Measurements from ENCODE around the gene TRRAP.

- TF ChIP-seq CTCF (IDR thresholded peaks at IDR 0.05; ENCODE audit: insufficient read depth, low read length) (no peak), POLR2AphosphoS5 (IDR thresholded peaks at IDR 0.05; ENCODE audit: low read depth) (no peak), REST (IDR thresholded peaks at IDR 0.05; ENCODE audit: insufficient replicate concordance, low read depth) (no peak), GABPA (IDR thresholded peaks at IDR 0.05; ENCODE audit: low read depth) (no peak)
These were observed 29.4 kb upstream of the TRRAP start for GRCh38 chr7:98848918-98849317.
